Activated naive CD4-positive, alpha-beta T cell treated with anti-CD3 and anti-CD28 coated beads for 36 hours (primary cell): ENCODE results near the gene DRAM2. TPM values are rescaled to one million over a fixed set of nuclear protein-coding genes. Genes with fewer than 3 reads are reported as not detected.
"Not testable (repeated sequence)": the region's sequence is repeated elsewhere in the genome, so short reads cannot be mapped to it uniquely, and the experiment has no call there.

ENCODE experiments used
- CTCF ChIA-PET: fragments of 350-600 bp; sonication (Branson Sonifier 250); formaldehyde crosslinking; loops from one replicate; lab custom pipeline; 2021; ENCODE audit warnings: antibody characterized with exemption; lab: Charles Lee
- DNase-seq: peaks from one replicate; pipeline ENCODE4 v3.0.0-alpha.2; 2020
- H3K27ac Mint-ChIP-seq: one replicate; pipeline ENCODE4 v1.8.0; 2021; ENCODE audit warnings: mild to moderate bottlenecking, mixed read lengths
- H3K27me3 Mint-ChIP-seq: one replicate; pipeline ENCODE4 v1.8.0; 2021; ENCODE audit warnings: low read depth, mixed read lengths
- H3K36me3 Mint-ChIP-seq: one replicate; pipeline ENCODE4 v1.8.0; 2021; ENCODE audit warnings: low read depth, mixed read lengths
- H3K4me1 Mint-ChIP-seq: one replicate; pipeline ENCODE4 v1.8.0; 2021; ENCODE audit warnings: low read depth, mixed read lengths
- H3K4me3 Mint-ChIP-seq: one replicate; pipeline ENCODE4 v1.8.0; 2021; ENCODE audit warnings: mild to moderate bottlenecking, moderate library complexity, mixed read lengths
- H3K9me3 Mint-ChIP-seq: one replicate; pipeline ENCODE4 v1.8.0; 2021; ENCODE audit warnings: mixed read lengths
- intact Hi-C: fragments of 100-400 bp; cut with micrococcal nuclease; formaldehyde crosslinking; loops from one replicate; pipeline ENCODE4 v1.15.1; 2023
- total RNA-seq, 2 experiments: library from RNA; stranded (reverse); gene quantifications; one replicate each; pipeline ENCODE4 v1.2.3, GENCODE V29; 2021

The DRAM2 gene
- total RNA-seq, 2 experiments from 2014 or later: 27.7 to 31.1 TPM

- no peaks in the 10 kb centered on the region for H3K27me3 Mint-ChIP-seq
- no peak overlapping the region for H3K4me3 Mint-ChIP-seq
- H3K9me3 Mint-ChIP-seq: peaks cover 42% of the 10 kb centered on the region
- peaks cover 1% of the 10 kb centered on the region for H3K36me3 Mint-ChIP-seq
- intact Hi-C loops: no loop called here
- no peak for DNase-seq
- H3K27ac Mint-ChIP-seq: no peak overlapping the region
- H3K4me1 Mint-ChIP-seq: no peaks in the 10 kb centered on the region
- CTCF ChIA-PET: no interaction called here
Measured at GRCh38 chr1:111097356-111098099, 42.4 kb downstream of the DRAM2 start.

- intact Hi-C loops, H3K4me1 Mint-ChIP-seq, H3K36me3 Mint-ChIP-seq, H3K27ac Mint-ChIP-seq, H3K27me3 Mint-ChIP-seq, CTCF ChIA-PET, DNase-seq, H3K4me3 Mint-ChIP-seq: not testable (repeated sequence)
- peaks cover 27% of the 10 kb centered on the region for H3K9me3 Mint-ChIP-seq
Measured at GRCh38 chr1:111095421-111095820, 44.5 kb downstream of the DRAM2 start.

GRCh38 chr1:111089638-111090037 lies 50.3 kb downstream of the DRAM2 start:
- H3K27me3 Mint-ChIP-seq: peaks cover 1% of the 10 kb centered on the region
- no peaks in the 10 kb centered on the region for H3K4me1 Mint-ChIP-seq
- CTCF ChIA-PET: no interaction called here
- peaks cover 5% of the 10 kb centered on the region for H3K9me3 Mint-ChIP-seq
- no peak overlapping the region for H3K27ac Mint-ChIP-seq
- no peak overlapping the region for H3K4me3 Mint-ChIP-seq
- intact Hi-C loops: no loop called here
- no peak for DNase-seq
- H3K36me3 Mint-ChIP-seq: no peaks in the 10 kb centered on the region

- CTCF ChIA-PET: interaction anchor here (2.0 kb wide), 1 partner anchor 55 kb away, joined by 5 read pairs; no protein-coding TSS in a partner anchor
- H3K4me1 Mint-ChIP-seq: no peaks in the 10 kb centered on the region
- no peak overlapping the region for H3K4me3 Mint-ChIP-seq
- intact Hi-C loops: no loop called here
- H3K36me3 Mint-ChIP-seq: no peaks in the 10 kb centered on the region
- no peak overlapping the region for H3K27ac Mint-ChIP-seq
- H3K27me3 Mint-ChIP-seq: peaks cover 14% of the 10 kb centered on the region
- DNase-seq: no peak
- H3K9me3 Mint-ChIP-seq: peaks cover 3% of the 10 kb centered on the region
Measured at GRCh38 chr1:111085676-111086075, 54.2 kb downstream of the DRAM2 start.

GRCh38 chr1:111084999-111085398 lies 54.9 kb downstream of the DRAM2 start:
- CTCF ChIA-PET: no interaction called here
- H3K4me1 Mint-ChIP-seq: no peaks in the 10 kb centered on the region
- no peaks in the 10 kb centered on the region for H3K36me3 Mint-ChIP-seq
- no peak for DNase-seq
- peaks cover 14% of the 10 kb centered on the region for H3K27me3 Mint-ChIP-seq
- H3K9me3 Mint-ChIP-seq: peaks cover 3% of the 10 kb centered on the region
- H3K27ac Mint-ChIP-seq: no peak overlapping the region
- H3K4me3 Mint-ChIP-seq: no peak overlapping the region
- intact Hi-C loops: no loop called here

GRCh38 chr1:111082421-111083203 lies 57.3 kb downstream of the DRAM2 start:
- Mint-ChIP-seq H3K4me3 (no peak overlapping the region), H3K27me3 (peaks cover 14% of the 10 kb centered on the region), H3K27ac (no peak overlapping the region), H3K36me3 (no peaks in the 10 kb centered on the region), H3K9me3 (peaks cover 7% of the 10 kb centered on the region), H3K4me1 (no peaks in the 10 kb centered on the region)
- DNase-seq: no peak
- CTCF ChIA-PET: no interaction called here
- intact Hi-C loops: no loop called here

- intact Hi-C loops, DNase-seq, H3K36me3 Mint-ChIP-seq, H3K27ac Mint-ChIP-seq, H3K4me1 Mint-ChIP-seq, H3K4me3 Mint-ChIP-seq, CTCF ChIA-PET: not testable (repeated sequence)
- H3K9me3 Mint-ChIP-seq: peaks cover 13% of the 10 kb centered on the region
- peaks cover 15% of the 10 kb centered on the region for H3K27me3 Mint-ChIP-seq
Measured at GRCh38 chr1:111079329-111079728, 60.6 kb downstream of the DRAM2 start.

GRCh38 chr1:111077312-111077711 lies 62.6 kb downstream of the DRAM2 start:
- DNase-seq, H3K4me3 Mint-ChIP-seq, H3K36me3 Mint-ChIP-seq, H3K27me3 Mint-ChIP-seq, intact Hi-C loops, H3K27ac Mint-ChIP-seq, CTCF ChIA-PET, H3K4me1 Mint-ChIP-seq: not testable (repeated sequence)
- H3K9me3 Mint-ChIP-seq: peaks cover 13% of the 10 kb centered on the region

Other genes with a start within 250 kb of the DRAM2 start
- gene LRIF1, start 176.2 kb downstream of the DRAM2 start, total RNA-seq: 10 to 100 TPM; 12.0 to 12.3 TPM
- gene CEPT1, start 130 bp upstream of the DRAM2 start, total RNA-seq: 10 to 100 TPM; 29.0 to 30.3 TPM
- 100 to 1,000 TPM; 210 to 213 TPM for gene DENND2D, start 60.6 kb upstream of the DRAM2 start, total RNA-seq
- 1 to 10 TPM; 5.3 to 5.5 TPM for gene CHI3L2, start 87.6 kb upstream of the DRAM2 start, total RNA-seq
- not detected for gene CHIA, start 150.8 kb upstream of the DRAM2 start, total RNA-seq